Measurements from ENCODE around the gene SHC3.

GRCh38 chr9:88966894-88967676 is 211.5 kb downstream of the SHC3 start:
- TF ChIP-seq, protein P1, sequence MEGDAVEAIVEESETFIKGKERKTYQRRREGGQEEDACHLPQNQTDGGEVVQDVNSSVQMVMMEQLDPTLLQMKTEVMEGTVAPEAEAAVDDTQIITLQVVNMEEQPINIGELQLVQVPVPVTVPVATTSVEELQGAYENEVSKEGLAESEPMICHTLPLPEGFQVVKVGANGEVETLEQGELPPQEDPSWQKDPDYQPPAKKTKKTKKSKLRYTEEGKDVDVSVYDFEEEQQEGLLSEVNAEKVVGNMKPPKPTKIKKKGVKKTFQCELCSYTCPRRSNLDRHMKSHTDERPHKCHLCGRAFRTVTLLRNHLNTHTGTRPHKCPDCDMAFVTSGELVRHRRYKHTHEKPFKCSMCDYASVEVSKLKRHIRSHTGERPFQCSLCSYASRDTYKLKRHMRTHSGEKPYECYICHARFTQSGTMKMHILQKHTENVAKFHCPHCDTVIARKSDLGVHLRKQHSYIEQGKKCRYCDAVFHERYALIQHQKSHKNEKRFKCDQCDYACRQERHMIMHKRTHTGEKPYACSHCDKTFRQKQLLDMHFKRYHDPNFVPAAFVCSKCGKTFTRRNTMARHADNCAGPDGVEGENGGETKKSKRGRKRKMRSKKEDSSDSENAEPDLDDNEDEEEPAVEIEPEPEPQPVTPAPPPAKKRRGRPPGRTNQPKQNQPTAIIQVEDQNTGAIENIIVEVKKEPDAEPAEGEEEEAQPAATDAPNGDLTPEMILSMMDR (IDR thresholded peaks at IDR 0.05), result no peak
- TF ChIP-seq EP300 (IDR thresholded peaks at IDR 0.05), result no peak

All from gastroesophageal sphincter (tissue), 3 donors.